Keratinocyte (primary cell): ENCODE data around the gene CEL. TPM values are rescaled to one million over a fixed set of nuclear protein-coding genes. Genes with fewer than 3 reads are reported as not detected.
A peak's percentile ranks its signal among the peaks of the same experiment; 100 is the strongest.
"Not testable (repeated sequence)": the region's sequence is repeated elsewhere in the genome, so short reads cannot be mapped to it uniquely, and the experiment has no call there.

Source experiments
- DNase-seq: peaks from one replicate; pipeline ENCODE4 v3.0.0-alpha.2; 2011; ENCODE audit warnings: low read depth, missing footprints, low spot score
- FAIRE-seq: peaks from 2 replicates; lab custom pipeline; 2011; peaks lifted over from hg19 to GRCh38; lab: Jason Lieb, UNC
- H2AFZ ChIP-seq: 2 replicates; pipeline ENCODE4 v1.6.0; 2012; ENCODE audit warnings: low read length, control low read depth, inconsistent platforms; ENCODE audit not compliant: control insufficient read depth
- H3K27ac ChIP-seq: 2 replicates; pipeline ENCODE4 v1.5.1; 2011; ENCODE audit warnings: low read length; ENCODE audit not compliant: control insufficient read depth, insufficient read depth
- H3K27me3 ChIP-seq: 3 replicates; pipeline ENCODE4 v1.6.0; 2011; ENCODE audit warnings: low read length; ENCODE audit not compliant: control insufficient read depth, insufficient read depth; ENCODE audit errors: extremely low read depth
- H3K36me3 ChIP-seq, 2 experiments: 2 replicates in 1 of 2; 3 replicates in 1 of 2; pipeline ENCODE4 v1.5.1; 2011; ENCODE audit warnings: low read length in 2 of 2, mild to moderate bottlenecking in 1 of 2; ENCODE audit not compliant: control insufficient read depth in 2 of 2, insufficient read depth in 2 of 2; ENCODE audit errors: extremely low read depth in 1 of 2
- H3K4me1 ChIP-seq: 3 replicates; pipeline ENCODE4 v1.5.1; 2011; ENCODE audit warnings: low read length; ENCODE audit not compliant: control insufficient read depth, insufficient read depth; ENCODE audit errors: extremely low read depth
- H3K4me2 ChIP-seq: 3 replicates; pipeline ENCODE4 v1.6.0; 2011; ENCODE audit warnings: low read depth, low read length; ENCODE audit not compliant: control insufficient read depth, insufficient read depth; ENCODE audit errors: extremely low read depth
- H3K4me3 ChIP-seq, 3 experiments: fragments of 200-600 bp in 1 of 3; sonication (generic) in 1 of 3; 2 replicates in 2 of 3; 3 replicates in 1 of 3; pipeline ENCODE4 v1.5.1; 2011 to 2016; ENCODE audit warnings: low read length in 3 of 3, mild to moderate bottlenecking in 3 of 3, control low read depth in 2 of 3, inconsistent platforms in 1 of 3, low read depth in 1 of 3, mixed read lengths in 1 of 3, mixed run types in 1 of 3, moderate library complexity in 1 of 3; ENCODE audit not compliant: control insufficient read depth in 2 of 3, insufficient read depth in 2 of 3; ENCODE audit errors: extremely low read depth in 1 of 3
- H3K79me2 ChIP-seq: 2 replicates; pipeline ENCODE4 v1.6.0; 2012; ENCODE audit warnings: low read length; ENCODE audit not compliant: control insufficient read depth, insufficient read depth
- H3K9ac ChIP-seq: 3 replicates; pipeline ENCODE4 v1.6.0; 2011; ENCODE audit warnings: low read length; ENCODE audit not compliant: control insufficient read depth, insufficient read depth; ENCODE audit errors: extremely low read depth
- H3K9me1 ChIP-seq: 3 replicates; pipeline ENCODE4 v1.6.0; 2011; ENCODE audit warnings: low read length; ENCODE audit not compliant: control insufficient read depth, insufficient read depth; ENCODE audit errors: extremely low read depth
- H3K9me3 ChIP-seq: 2 replicates; pipeline ENCODE4 v1.5.1; 2012; ENCODE audit warnings: low read depth, low read length; ENCODE audit not compliant: control insufficient read depth
- H4K20me1 ChIP-seq: 3 replicates; pipeline ENCODE4 v1.6.0; 2011; ENCODE audit warnings: low read length; ENCODE audit not compliant: control insufficient read depth, insufficient read depth; ENCODE audit errors: extremely low read depth
- CTCF ChIP-seq, 3 experiments: IDR thresholded peaks in 1 of 3; conservative IDR thresholded peaks in 1 of 3; optimal IDR thresholded peaks in 1 of 3; 2 replicates in 2 of 3; 3 replicates in 1 of 3; pipeline versions ENCODE3 to v1.5.1; 2011; ENCODE audit warnings: low read length in 3 of 3, mild to moderate bottlenecking in 3 of 3, moderate library complexity in 2 of 3, control low read depth in 1 of 3, inconsistent platforms in 1 of 3; ENCODE audit not compliant: insufficient read depth in 2 of 3; ENCODE audit errors: extremely low read depth in 1 of 3
- EZH2 ChIP-seq: IDR thresholded peaks from one replicate; pipeline ENCODE4 v1.6.1; 2012; ENCODE audit warnings: inconsistent platforms, mild to moderate bottlenecking, low read length, moderate library complexity
- dilution Hi-C: fragments of 300-500 bp; cut with MboI; formaldehyde crosslinking; loops from one replicate; pipeline ENCODE4 v1.7.0; 2020; ENCODE audit warnings: low sequenced_read_pairs; ENCODE audit not compliant: extremely low pct_ligation_motif_present
- polyA plus RNA-seq, 5 experiments: library from polyadenylated mRNA; depleted of rRNA in 3 of 5; stranded (reverse) in 3 of 5; stranded (forward) in 1 of 5; unstranded in 1 of 5; fragments of >200 nt; gene quantifications; 1 replicate in 1 of 5; 2 replicates in 3 of 5; 3 replicates in 1 of 5; pipeline versions ENCODE4 v1.2.1 to v1.2.3, GENCODE V29; 2011 to 2012; ENCODE audit warnings: missing spikeins in 2 of 5, low read depth in 1 of 5, low replicate concordance in 1 of 5

CEL gene
- polyA plus RNA-seq, 1 donor (not counting 4 experiments of a cell fraction or from before 2014, with no cell fraction given), result 0.12 TPM

- Histone ChIP-seq H3K9ac (no peak overlapping the region), H3K9me1 (peaks cover 3% of the 10 kb centered on the region), H3K9me3 (no peaks in the 10 kb centered on the region), H3K4me1 (peaks cover 43% of the 10 kb centered on the region), H4K20me1 (no peaks in the 10 kb centered on the region), H3K4me3 (no peak overlapping the region), H3K27me3 (peaks cover 10% of the 10 kb centered on the region), H2AFZ (no peak overlapping the region), H3K79me2 (no peaks in the 10 kb centered on the region), H3K4me2 (no peak overlapping the region), H3K27ac (no peak overlapping the region), H3K36me3 (peaks cover 0 to 10% of the 10 kb centered on the region in 2 experiments)
- no peak for DNase-seq
- FAIRE-seq, result no peak
- dilution Hi-C loops, result no loop called here
- TF ChIP-seq EZH2 (no peak), CTCF (optimal IDR thresholded peaks at IDR 0.05 in 1 of 3, IDR thresholded peaks at IDR 0.05 in 1 of 3, conservative IDR thresholded peaks at IDR 0.05 in 1 of 3; ENCODE audit: extremely low read depth in 1 of 3, insufficient read depth in 2 of 3, low read length in 3 of 3) (no peak)
These were observed 1.4 kb upstream of the CEL start for GRCh38 chr9:133060417-133060841.

- H3K4me1 ChIP-seq, result peaks cover 42% of the 10 kb centered on the region
- DNase-seq, H3K27ac ChIP-seq, H3K4me3 ChIP-seq, H3K27me3 ChIP-seq, H3K36me3 ChIP-seq, H4K20me1 ChIP-seq, H3K9ac ChIP-seq, H2AFZ ChIP-seq, H3K79me2 ChIP-seq, dilution Hi-C loops, H3K9me3 ChIP-seq, H3K9me1 ChIP-seq: not testable (repeated sequence)
- peak overlapping the region; percentile 32 for H3K4me2 ChIP-seq
- peak; percentile 89 for FAIRE-seq
These were observed 590 bp upstream of the CEL start for GRCh38 chr9:133061019-133061763.

GRCh38 chr9:133062569-133062968 is 788 bp downstream of the CEL start:
- peaks cover 38% of the 10 kb centered on the region for H3K4me1 ChIP-seq
- H3K36me3 ChIP-seq, H4K20me1 ChIP-seq, H3K9me1 ChIP-seq, H3K79me2 ChIP-seq, H3K9ac ChIP-seq, H3K27ac ChIP-seq, H3K4me3 ChIP-seq, DNase-seq, FAIRE-seq, H3K9me3 ChIP-seq, H2AFZ ChIP-seq, H3K4me2 ChIP-seq, H3K27me3 ChIP-seq, dilution Hi-C loops: not testable (repeated sequence)
